GM12878 (cell line): ENCODE results near the gene ZCCHC3.

Source experiments
- BMI1 ChIP-seq: fragments of 450-650 bp; IDR thresholded peaks from 2 replicates; pipeline ENCODE4 v1.6.1; 2016; ENCODE audit warnings: mild to moderate bottlenecking, moderate library complexity, borderline replicate concordance
- CBX3 ChIP-seq: fragments of 200-600 bp; sonication (generic); IDR thresholded peaks from 2 replicates; pipeline ENCODE4 v1.6.1; 2016; ENCODE audit warnings: low read depth, borderline replicate concordance
- CTCF ChIP-seq, 3 experiments: IDR thresholded peaks in 2 of 3; conservative IDR thresholded peaks in 1 of 3; 2 replicates each; pipeline ENCODE4 v1.5.1; 2011; ENCODE audit warnings: low read depth in 3 of 3, low read length in 3 of 3, mild to moderate bottlenecking in 3 of 3, control low read depth in 2 of 3, moderate library complexity in 2 of 3, inconsistent platforms in 1 of 3, mixed read lengths in 1 of 3; ENCODE audit not compliant: control insufficient read depth in 2 of 3, insufficient read depth in 1 of 3; ENCODE audit errors: extremely low read depth in 1 of 3
- RB1 ChIP-seq: fragments of 450-650 bp; formaldehyde crosslinking; IDR thresholded peaks from 2 replicates; pipeline ENCODE4 v1.6.1; 2017; ENCODE audit warnings: mild to moderate bottlenecking, borderline replicate concordance
- REST ChIP-seq: IDR thresholded peaks from 2 replicates; pipeline ENCODE4 v1.6.1; 2012; ENCODE audit warnings: mild to moderate bottlenecking, low read depth, low read length
- TCF12 ChIP-seq: IDR thresholded peaks from 2 replicates; pipeline ENCODE4 v1.6.1; 2011; ENCODE audit warnings: low read depth, mild to moderate bottlenecking, low read length
- USF2 ChIP-seq: IDR thresholded peaks from 2 replicates; pipeline ENCODE4 v1.6.1; 2011; ENCODE audit warnings: low read depth, low read length, improper control_type of control experiment, borderline replicate concordance
- TF ChIP-seq, protein P1 (sequence below): fragments of 450-650 bp; formaldehyde crosslinking; IDR thresholded peaks from 2 replicates; pipeline ENCODE4 v1.5.0; 2022; ENCODE audit warnings: mild to moderate bottlenecking, missing genetic modification characterization

DNA sequence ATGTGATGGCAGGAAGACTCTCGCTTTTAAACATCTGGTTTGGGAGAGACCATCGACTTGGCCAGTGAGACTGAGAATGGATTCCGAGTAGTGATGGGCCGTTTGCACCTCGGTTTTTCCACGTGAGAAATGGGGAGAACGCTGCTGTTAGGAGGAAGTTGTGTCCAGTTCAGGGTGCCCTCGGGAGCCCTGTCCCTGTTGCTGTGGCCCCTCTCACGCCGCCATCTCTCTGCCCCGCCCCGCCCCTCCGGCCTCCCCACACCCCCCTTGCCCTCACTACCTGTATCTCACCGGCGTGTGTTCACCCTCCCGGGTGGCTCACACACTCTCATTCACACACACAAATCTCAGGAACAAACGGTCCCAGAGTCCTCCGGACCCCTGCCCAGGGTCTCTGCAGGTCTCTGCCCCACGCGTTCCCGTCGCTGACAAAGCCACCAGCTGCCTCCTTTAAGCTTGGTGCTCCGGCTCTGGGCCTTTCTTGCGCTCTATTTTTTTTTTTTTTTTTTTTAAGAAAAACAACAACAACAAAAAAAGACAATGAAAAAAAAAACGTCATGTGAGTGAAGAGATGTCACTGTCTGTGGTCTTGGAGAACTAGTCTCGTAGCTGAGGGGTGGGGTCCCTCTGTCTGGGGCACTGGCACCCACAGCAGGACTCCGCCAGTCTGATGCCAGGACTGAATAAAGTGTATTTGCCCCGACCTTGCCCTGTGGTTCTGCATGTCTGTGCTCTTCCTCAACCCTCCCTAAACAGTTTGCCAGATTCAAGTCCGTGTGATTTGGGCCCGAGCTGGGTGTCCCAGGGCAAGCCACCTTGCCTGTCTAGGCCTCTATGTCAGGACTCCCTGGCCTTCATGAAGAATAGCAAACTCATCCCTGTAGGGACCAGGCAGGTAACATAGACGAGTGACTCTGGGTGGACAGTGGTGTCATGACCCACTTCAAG lies 30.9 kb downstream of the ZCCHC3 start:
- TF ChIP-seq BMI1: no peak
- TF ChIP-seq CBX3: no peak
- TF ChIP-seq CTCF (IDR thresholded peaks at IDR 0.05 in 2 of 3, conservative IDR thresholded peaks at IDR 0.05 in 1 of 3; ENCODE audit: control insufficient read depth in 2 of 3, extremely low read depth in 1 of 3, insufficient read depth in 1 of 3, low read depth in 3 of 3, low read length in 3 of 3): no peak
- TF ChIP-seq, protein P1, sequence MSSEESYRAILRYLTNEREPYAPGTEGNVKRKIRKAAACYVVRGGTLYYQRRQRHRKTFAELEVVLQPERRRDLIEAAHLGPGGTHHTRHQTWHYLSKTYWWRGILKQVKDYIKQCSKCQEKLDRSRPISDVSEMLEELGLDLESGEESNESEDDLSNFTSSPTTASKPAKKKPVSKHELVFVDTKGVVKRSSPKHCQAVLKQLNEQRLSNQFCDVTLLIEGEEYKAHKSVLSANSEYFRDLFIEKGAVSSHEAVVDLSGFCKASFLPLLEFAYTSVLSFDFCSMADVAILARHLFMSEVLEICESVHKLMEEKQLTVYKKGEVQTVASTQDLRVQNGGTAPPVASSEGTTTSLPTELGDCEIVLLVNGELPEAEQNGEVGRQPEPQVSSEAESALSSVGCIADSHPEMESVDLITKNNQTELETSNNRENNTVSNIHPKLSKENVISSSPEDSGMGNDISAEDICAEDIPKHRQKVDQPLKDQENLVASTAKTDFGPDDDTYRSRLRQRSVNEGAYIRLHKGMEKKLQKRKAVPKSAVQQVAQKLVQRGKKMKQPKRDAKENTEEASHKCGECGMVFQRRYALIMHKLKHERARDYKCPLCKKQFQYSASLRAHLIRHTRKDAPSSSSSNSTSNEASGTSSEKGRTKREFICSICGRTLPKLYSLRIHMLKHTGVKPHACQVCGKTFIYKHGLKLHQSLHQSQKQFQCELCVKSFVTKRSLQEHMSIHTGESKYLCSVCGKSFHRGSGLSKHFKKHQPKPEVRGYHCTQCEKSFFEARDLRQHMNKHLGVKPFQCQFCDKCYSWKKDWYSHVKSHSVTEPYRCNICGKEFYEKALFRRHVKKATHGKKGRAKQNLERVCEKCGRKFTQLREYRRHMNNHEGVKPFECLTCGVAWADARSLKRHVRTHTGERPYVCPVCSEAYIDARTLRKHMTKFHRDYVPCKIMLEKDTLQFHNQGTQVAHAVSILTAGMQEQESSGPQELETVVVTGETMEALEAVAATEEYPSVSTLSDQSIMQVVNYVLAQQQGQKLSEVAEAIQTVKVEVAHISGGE: no peak
- TF ChIP-seq RB1: no peak
- no peak for TF ChIP-seq USF2
- no peak for TF ChIP-seq TCF12
- TF ChIP-seq REST: no peak
